HEK293 (cell line): ENCODE measurements around the gene SYAP1.

ENCODE experiments used
- BCL11B ChIP-seq: fragments of 450-650 bp; formaldehyde crosslinking; IDR thresholded peaks from 2 replicates; pipeline ENCODE4 v1.5.1; 2016; ENCODE audit warnings: low read depth, missing biosample characterization, missing genetic modification characterization
- HOXA7 ChIP-seq: sonication (generic); formaldehyde crosslinking; IDR thresholded peaks from 2 replicates; pipeline ENCODE4 v1.8.1; 2022; ENCODE audit warnings: missing genetic modification reagents, borderline replicate concordance
- SETDB1 ChIP-seq: IDR thresholded peaks from one replicate; pipeline ENCODE4 v1.6.1; 2017; ENCODE audit warnings: mild to moderate bottlenecking, low read length, moderate library complexity, mixed read lengths; ENCODE audit not compliant: insufficient read length
- ZNF138 ChIP-seq: fragments of 450-650 bp; formaldehyde crosslinking; IDR thresholded peaks from 2 replicates; pipeline ENCODE4 v1.5.1; 2016; ENCODE audit warnings: missing biosample characterization, missing genetic modification characterization, borderline replicate concordance
- ZNF514 ChIP-seq: fragments of 450-650 bp; formaldehyde crosslinking; IDR thresholded peaks from 2 replicates; pipeline ENCODE4 v1.5.1; 2016; ENCODE audit warnings: missing biosample characterization, missing genetic modification characterization
- ZNF623 ChIP-seq: fragments of 450-650 bp; formaldehyde crosslinking; IDR thresholded peaks from 2 replicates; pipeline ENCODE4 v1.5.1; 2016; ENCODE audit warnings: missing biosample characterization, missing genetic modification characterization
- ZNF677 ChIP-seq: fragments of 450-650 bp; IDR thresholded peaks from 2 replicates; pipeline ENCODE4 v1.5.0; 2018; ENCODE audit warnings: missing biosample characterization, mild to moderate bottlenecking, missing genetic modification characterization, moderate library complexity
- TF ChIP-seq, protein P1 (sequence below): fragments of 450-650 bp; IDR thresholded peaks from 2 replicates; pipeline ENCODE4 v1.5.1; 2018; ENCODE audit warnings: missing biosample characterization, missing genetic modification characterization
- TF ChIP-seq, protein P2 (sequence below): fragments of 450-650 bp; formaldehyde crosslinking; IDR thresholded peaks from 2 replicates; pipeline ENCODE4 v1.5.1; 2016; ENCODE audit warnings: missing biosample characterization, missing genetic modification characterization
- TF ChIP-seq, protein P3 (sequence below): sonication (generic); formaldehyde crosslinking; IDR thresholded peaks from 2 replicates; pipeline ENCODE4 v1.8.1; 2022; ENCODE audit warnings: mild to moderate bottlenecking, moderate library complexity, missing genetic modification reagents
- TF ChIP-seq, protein P4 (sequence below): fragments of 450-650 bp; formaldehyde crosslinking; IDR thresholded peaks from 2 replicates; pipeline ENCODE4 v1.5.1; 2016; ENCODE audit warnings: missing biosample characterization, missing genetic modification characterization
- TF ChIP-seq, protein P5 (sequence below): fragments of 450-650 bp; formaldehyde crosslinking; IDR thresholded peaks from 2 replicates; pipeline ENCODE4 v1.5.1; 2016; ENCODE audit warnings: missing biosample characterization, missing genetic modification characterization
- TF ChIP-seq, protein P6 (sequence below): fragments of 450-650 bp; formaldehyde crosslinking; IDR thresholded peaks from 2 replicates; pipeline ENCODE4 v1.5.1; 2016; ENCODE audit warnings: missing biosample characterization, missing genetic modification characterization

DNA sequence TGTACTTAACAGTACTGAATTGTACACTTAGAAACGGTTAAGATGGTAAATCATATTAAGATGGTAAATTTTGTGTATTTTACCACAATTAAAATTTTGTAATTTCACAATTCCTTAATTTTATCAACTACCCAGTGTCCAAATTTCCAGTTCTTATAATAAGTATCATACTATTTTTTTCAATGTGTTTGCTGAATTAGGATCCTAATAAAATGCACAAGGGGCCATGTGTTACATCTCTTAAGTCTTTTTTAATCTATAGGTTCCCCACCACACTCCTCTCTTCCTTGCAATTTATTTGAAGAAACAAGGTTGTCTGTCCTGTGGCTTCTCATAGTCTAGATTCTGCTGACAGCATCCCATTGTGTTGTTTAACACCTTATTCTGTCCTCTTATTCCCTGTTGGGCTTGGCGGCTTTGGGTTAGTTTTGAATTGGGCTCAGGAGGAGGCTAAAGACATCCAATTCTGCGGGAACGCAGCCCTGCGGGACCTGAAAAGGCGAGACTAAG lies 533 bp upstream of the SYAP1 start:
- no peak for TF ChIP-seq ZNF514 (tag by site-specific recombination)
- no peak for TF ChIP-seq ZNF138 (tag by site-specific recombination)
- TF ChIP-seq, protein P1, sequence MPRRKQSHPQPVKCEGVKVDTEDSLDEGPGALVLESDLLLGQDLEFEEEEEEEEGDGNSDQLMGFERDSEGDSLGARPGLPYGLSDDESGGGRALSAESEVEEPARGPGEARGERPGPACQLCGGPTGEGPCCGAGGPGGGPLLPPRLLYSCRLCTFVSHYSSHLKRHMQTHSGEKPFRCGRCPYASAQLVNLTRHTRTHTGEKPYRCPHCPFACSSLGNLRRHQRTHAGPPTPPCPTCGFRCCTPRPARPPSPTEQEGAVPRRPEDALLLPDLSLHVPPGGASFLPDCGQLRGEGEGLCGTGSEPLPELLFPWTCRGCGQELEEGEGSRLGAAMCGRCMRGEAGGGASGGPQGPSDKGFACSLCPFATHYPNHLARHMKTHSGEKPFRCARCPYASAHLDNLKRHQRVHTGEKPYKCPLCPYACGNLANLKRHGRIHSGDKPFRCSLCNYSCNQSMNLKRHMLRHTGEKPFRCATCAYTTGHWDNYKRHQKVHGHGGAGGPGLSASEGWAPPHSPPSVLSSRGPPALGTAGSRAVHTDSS (tag by site-specific recombination): 0 out of 2 replicates have a peak, but pooled peaks have one; percentile 7
- TF ChIP-seq SETDB1: no peak
- no peak for TF ChIP-seq HOXA7
- TF ChIP-seq, protein P2, sequence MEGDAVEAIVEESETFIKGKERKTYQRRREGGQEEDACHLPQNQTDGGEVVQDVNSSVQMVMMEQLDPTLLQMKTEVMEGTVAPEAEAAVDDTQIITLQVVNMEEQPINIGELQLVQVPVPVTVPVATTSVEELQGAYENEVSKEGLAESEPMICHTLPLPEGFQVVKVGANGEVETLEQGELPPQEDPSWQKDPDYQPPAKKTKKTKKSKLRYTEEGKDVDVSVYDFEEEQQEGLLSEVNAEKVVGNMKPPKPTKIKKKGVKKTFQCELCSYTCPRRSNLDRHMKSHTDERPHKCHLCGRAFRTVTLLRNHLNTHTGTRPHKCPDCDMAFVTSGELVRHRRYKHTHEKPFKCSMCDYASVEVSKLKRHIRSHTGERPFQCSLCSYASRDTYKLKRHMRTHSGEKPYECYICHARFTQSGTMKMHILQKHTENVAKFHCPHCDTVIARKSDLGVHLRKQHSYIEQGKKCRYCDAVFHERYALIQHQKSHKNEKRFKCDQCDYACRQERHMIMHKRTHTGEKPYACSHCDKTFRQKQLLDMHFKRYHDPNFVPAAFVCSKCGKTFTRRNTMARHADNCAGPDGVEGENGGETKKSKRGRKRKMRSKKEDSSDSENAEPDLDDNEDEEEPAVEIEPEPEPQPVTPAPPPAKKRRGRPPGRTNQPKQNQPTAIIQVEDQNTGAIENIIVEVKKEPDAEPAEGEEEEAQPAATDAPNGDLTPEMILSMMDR (tag by site-specific recombination): no peak
- no peak for TF ChIP-seq ZNF623 (tag by site-specific recombination)
- TF ChIP-seq, protein P3, sequence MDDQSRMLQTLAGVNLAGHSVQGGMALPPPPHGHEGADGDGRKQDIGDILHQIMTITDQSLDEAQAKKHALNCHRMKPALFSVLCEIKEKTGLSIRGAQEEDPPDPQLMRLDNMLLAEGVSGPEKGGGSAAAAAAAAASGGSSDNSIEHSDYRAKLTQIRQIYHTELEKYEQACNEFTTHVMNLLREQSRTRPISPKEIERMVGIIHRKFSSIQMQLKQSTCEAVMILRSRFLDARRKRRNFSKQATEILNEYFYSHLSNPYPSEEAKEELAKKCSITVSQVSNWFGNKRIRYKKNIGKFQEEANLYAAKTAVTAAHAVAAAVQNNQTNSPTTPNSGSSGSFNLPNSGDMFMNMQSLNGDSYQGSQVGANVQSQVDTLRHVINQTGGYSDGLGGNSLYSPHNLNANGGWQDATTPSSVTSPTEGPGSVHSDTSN (CRISPR knock-in tag): no peak
- TF ChIP-seq, protein P4, sequence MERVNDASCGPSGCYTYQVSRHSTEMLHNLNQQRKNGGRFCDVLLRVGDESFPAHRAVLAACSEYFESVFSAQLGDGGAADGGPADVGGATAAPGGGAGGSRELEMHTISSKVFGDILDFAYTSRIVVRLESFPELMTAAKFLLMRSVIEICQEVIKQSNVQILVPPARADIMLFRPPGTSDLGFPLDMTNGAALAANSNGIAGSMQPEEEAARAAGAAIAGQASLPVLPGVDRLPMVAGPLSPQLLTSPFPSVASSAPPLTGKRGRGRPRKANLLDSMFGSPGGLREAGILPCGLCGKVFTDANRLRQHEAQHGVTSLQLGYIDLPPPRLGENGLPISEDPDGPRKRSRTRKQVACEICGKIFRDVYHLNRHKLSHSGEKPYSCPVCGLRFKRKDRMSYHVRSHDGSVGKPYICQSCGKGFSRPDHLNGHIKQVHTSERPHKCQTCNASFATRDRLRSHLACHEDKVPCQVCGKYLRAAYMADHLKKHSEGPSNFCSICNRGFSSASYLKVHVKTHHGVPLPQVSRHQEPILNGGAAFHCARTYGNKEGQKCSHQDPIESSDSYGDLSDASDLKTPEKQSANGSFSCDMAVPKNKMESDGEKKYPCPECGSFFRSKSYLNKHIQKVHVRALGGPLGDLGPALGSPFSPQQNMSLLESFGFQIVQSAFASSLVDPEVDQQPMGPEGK: no peak
- TF ChIP-seq, protein P5, sequence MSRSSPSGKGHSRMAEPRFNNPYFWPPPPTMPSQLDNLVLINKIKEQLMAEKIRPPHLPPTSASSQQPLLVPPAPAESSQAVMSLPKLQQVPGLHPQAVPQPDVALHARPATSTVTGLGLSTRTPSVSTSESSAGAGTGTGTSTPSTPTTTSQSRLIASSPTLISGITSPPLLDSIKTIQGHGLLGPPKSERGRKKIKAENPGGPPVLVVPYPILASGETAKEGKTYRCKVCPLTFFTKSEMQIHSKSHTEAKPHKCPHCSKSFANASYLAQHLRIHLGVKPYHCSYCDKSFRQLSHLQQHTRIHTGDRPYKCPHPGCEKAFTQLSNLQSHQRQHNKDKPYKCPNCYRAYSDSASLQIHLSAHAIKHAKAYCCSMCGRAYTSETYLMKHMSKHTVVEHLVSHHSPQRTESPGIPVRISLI (tag by site-specific recombination): no peak
- TF ChIP-seq BCL11B (tag by site-specific recombination): no peak
- TF ChIP-seq ZNF677 (tag by site-specific recombination): no peak
- TF ChIP-seq, protein P6, sequence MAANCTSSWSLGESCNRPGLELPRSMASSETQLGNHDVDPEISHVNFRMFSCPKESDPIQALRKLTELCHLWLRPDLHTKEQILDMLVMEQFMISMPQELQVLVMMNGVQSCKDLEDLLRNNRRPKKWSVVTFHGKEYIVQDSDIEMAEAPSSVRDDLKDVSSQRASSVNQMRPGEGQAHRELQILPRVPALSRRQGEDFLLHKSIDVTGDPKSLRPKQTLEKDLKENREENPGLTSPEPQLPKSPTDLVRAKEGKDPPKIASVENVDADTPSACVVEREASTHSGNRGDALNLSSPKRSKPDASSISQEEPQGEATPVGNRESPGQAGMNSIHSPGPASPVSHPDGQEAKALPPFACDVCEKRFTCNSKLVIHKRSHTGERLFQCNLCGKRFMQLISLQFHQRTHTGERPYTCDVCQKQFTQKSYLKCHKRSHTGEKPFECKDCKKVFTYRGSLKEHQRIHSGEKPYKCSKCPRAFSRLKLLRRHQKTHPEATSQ (tag by site-specific recombination): no peak
